HL-60 (cell line): Measurements from ENCODE around the gene TOGARAM2.

Experiments
- DNase-seq, 2 experiments: peaks; one replicate each; pipeline ENCODE4 v3.0.0-alpha.2; 2010 to 2020; ENCODE audit warnings: low read depth in 1 of 2, low spot score in 1 of 2
- H3K27ac ChIP-seq: fragments of 250-450 bp; sonication (Bioruptor Pico); replicated peaks from 2 replicates; pipeline ENCODE4 v1.5.1; 2020; ENCODE audit warnings: mild to moderate bottlenecking, moderate library complexity
- H3K27me3 ChIP-seq: fragments of 250-450 bp; sonication (Bioruptor Pico); 2 replicates; pipeline ENCODE4 v1.5.1; 2021; ENCODE audit warnings: mild to moderate bottlenecking, moderate library complexity; ENCODE audit not compliant: insufficient read depth, poor library complexity, severe bottlenecking
- H3K4me3 ChIP-seq: replicated peaks from 2 replicates; pipeline ENCODE4 v1.5.1; 2011; ENCODE audit warnings: mild to moderate bottlenecking, control low read depth, low read length; ENCODE audit not compliant: insufficient read depth
- CTCF ChIP-seq: IDR thresholded peaks from one replicate; pipeline ENCODE4 v1.5.1; 2011; ENCODE audit warnings: low read length, control low read depth, inconsistent platforms; ENCODE audit not compliant: insufficient read depth
- GABPA ChIP-seq: IDR thresholded peaks from 2 replicates; pipeline ENCODE4 v1.6.1; 2012; ENCODE audit warnings: low read depth
- POLR2AphosphoS5 ChIP-seq: IDR thresholded peaks from 2 replicates; pipeline ENCODE4 v1.6.1; 2012; ENCODE audit warnings: low read depth
- REST ChIP-seq: IDR thresholded peaks from 2 replicates; pipeline ENCODE4 v1.6.1; 2012; ENCODE audit warnings: low read depth; ENCODE audit not compliant: insufficient replicate concordance
- SPI1 ChIP-seq: IDR thresholded peaks from 2 replicates; pipeline ENCODE4 v1.6.1; 2012; ENCODE audit warnings: low read depth, mild to moderate bottlenecking, borderline replicate concordance

The TOGARAM2 gene

GRCh38 chr2:29096969-29097368 lies 115.9 kb downstream of the TOGARAM2 start:
- Histone ChIP-seq H3K27me3 (peaks cover 6% of the 10 kb centered on the region), H3K4me3 (no peak overlapping the region), H3K27ac (no peak overlapping the region)
- DNase-seq = no peak
- TF ChIP-seq POLR2AphosphoS5 (no peak), REST (no peak), SPI1 (no peak), CTCF (no peak), GABPA (no peak)

GRCh38 chr2:29097569-29097968 lies 116.5 kb downstream of the TOGARAM2 start:
- peaks cover 6% of the 10 kb centered on the region for H3K27me3 ChIP-seq
- no peak overlapping the region for H3K27ac ChIP-seq
- no peak overlapping the region for H3K4me3 ChIP-seq
- no peak for DNase-seq
- no peak for TF ChIP-seq CTCF
- no peak for TF ChIP-seq SPI1
- TF ChIP-seq POLR2AphosphoS5 = no peak

- no peak overlapping the region for H3K4me3 ChIP-seq
- no peak for DNase-seq
- H3K27me3 ChIP-seq = peaks cover 6% of the 10 kb centered on the region
- TF ChIP-seq SPI1 = no peak
- no peak for TF ChIP-seq CTCF
- TF ChIP-seq GABPA = no peak
- no peak for TF ChIP-seq POLR2AphosphoS5
- TF ChIP-seq REST = no peak
- H3K27ac ChIP-seq = no peak overlapping the region
These were observed 119.5 kb downstream of the TOGARAM2 start for GRCh38 chr2:29100564-29100963.
